ENCODE data around the gene ANO6.
A peak's percentile ranks its signal among the peaks of the same experiment; 100 is the strongest.

DNA sequence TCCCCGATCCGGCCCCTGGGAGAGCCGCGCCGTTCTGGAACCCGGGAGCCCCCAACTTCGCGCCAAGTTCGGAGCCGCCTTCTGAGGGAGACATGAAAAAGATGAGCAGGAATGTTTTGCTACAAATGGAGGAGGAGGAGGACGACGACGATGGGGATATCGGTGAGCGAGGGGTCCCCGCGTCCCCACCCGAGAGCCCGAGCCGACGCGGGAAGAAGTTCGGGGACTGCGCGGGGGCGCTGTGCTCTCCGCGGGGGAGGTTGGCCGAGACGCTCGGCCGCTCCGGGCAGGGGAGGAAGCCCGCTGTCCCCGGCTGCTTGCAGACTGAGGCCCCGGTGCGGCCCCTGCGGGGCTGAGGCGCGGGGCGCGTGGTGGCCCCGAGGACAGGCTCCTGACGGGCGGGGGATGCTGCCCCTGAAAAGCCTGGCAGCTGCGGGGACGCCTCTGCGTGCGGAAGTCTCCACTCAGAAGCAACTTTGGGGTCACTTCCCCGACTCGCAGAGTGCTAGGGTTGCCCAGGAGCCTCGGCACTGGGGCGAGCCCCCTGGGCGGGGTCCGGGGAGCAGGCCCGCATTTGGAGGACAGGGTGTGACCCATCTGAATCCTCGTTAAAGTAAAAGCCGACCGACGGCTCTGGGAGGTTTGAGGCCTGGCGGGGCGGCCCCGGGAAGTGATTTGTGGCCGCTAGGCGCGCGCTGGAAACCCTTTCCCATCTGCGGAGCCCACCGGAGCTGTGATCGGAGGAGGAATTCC lies 511 bp downstream of the ANO6 start:
- TF ChIP-seq EZH2phosphoT487 (IDR thresholded peaks at IDR 0.05; ENCODE audit: low read length), result no peak
- TF ChIP-seq, protein P1, sequence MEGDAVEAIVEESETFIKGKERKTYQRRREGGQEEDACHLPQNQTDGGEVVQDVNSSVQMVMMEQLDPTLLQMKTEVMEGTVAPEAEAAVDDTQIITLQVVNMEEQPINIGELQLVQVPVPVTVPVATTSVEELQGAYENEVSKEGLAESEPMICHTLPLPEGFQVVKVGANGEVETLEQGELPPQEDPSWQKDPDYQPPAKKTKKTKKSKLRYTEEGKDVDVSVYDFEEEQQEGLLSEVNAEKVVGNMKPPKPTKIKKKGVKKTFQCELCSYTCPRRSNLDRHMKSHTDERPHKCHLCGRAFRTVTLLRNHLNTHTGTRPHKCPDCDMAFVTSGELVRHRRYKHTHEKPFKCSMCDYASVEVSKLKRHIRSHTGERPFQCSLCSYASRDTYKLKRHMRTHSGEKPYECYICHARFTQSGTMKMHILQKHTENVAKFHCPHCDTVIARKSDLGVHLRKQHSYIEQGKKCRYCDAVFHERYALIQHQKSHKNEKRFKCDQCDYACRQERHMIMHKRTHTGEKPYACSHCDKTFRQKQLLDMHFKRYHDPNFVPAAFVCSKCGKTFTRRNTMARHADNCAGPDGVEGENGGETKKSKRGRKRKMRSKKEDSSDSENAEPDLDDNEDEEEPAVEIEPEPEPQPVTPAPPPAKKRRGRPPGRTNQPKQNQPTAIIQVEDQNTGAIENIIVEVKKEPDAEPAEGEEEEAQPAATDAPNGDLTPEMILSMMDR (IDR thresholded peaks at IDR 0.05; ENCODE audit: low read length), result peak; percentile 15; the same call in 1 of the 2 replicates
- no peak for TF ChIP-seq EZH2 (optimal IDR thresholded peaks at IDR 0.05; ENCODE audit: low read depth, low read length)
